Testis (tissue), 3 donors: ENCODE results near the gene XAB2. TPM values are rescaled to one million over a fixed set of nuclear protein-coding genes. Genes with fewer than 3 reads are reported as not detected.

ENCODE experiments used
- DNase-seq: peaks from one replicate; pipeline ENCODE4 v3.0.0-alpha.2; 2019
- H3K27ac ChIP-seq, 2 donors: fragments of 200-600 bp; sonication (generic); one replicate each; pipeline ENCODE4 v1.5.1; 2019
- H3K27me3 ChIP-seq: fragments of 200-600 bp; sonication (generic); one replicate; pipeline ENCODE4 v1.5.1; 2019
- H3K36me3 ChIP-seq: fragments of 200-600 bp; sonication (generic); one replicate; pipeline ENCODE4 v1.5.1; 2017; ENCODE audit warnings: low read depth; ENCODE audit errors: missing control alignments
- H3K4me1 ChIP-seq: fragments of 200-600 bp; sonication (generic); one replicate; pipeline ENCODE4 v1.5.1; 2019
- H3K4me3 ChIP-seq, 2 donors: fragments of 200-600 bp; sonication (generic); one replicate each; pipeline ENCODE4 v1.5.1; 2017 to 2019
- H3K9me3 ChIP-seq: fragments of 200-600 bp; sonication (generic); one replicate; pipeline ENCODE4 v1.5.1; 2017
- POLR2A ChIP-seq: fragments of 450-650 bp; IDR thresholded peaks from one replicate; pipeline ENCODE4 v1.6.1; 2017; ENCODE audit warnings: antibody characterized with exemption, mild to moderate bottlenecking, moderate library complexity
- WGBS, 2 donors: methylation state at CpG; one replicate each; pipeline ENCODE4 v1.1.5; 2018; 5-methylcytosine and 5-hydroxymethylcytosine counted together
- intact Hi-C: fragments of 100-400 bp; cut with DNase I; formaldehyde crosslinking; loops from one replicate; pipeline ENCODE4 v1.15.1; 2023; ENCODE audit warnings: low total_unique reads
- polyA plus RNA-seq: library from polyadenylated mRNA; stranded (reverse); fragments of 350-450 nt; fragmentation: Illumina TruSeq; extraction: RNeasy Lipid Tissue Mini Kit (QIAGEN cat#74804); gene quantifications from one replicate; pipeline ENCODE4 v1.2.3, GENCODE V29; 2014; ENCODE audit warnings: low read depth, low replicate concordance; ENCODE audit not compliant: insufficient read depth
- total RNA-seq, 2 donors: library from RNA; depleted of rRNA; stranded (reverse); fragments of >200 nt; gene quantifications; one replicate each; pipeline ENCODE4 v1.2.3, GENCODE V29; 2016
- TF ChIP-seq, protein P1 (sequence below), 3 experiments: fragments of 450-650 bp in 2 of 3; fragments of 200-600 bp in 1 of 3; sonication (generic) in 1 of 3; IDR thresholded peaks; one replicate each; pipeline ENCODE4 v1.5.1; 2016 to 2019; ENCODE audit warnings: antibody characterized with exemption in 3 of 3, mild to moderate bottlenecking in 2 of 3, moderate library complexity in 1 of 3

XAB2 gene
- total and polyA plus RNA-seq, 3 donors from 2014 or later = 90.3 to 128 (median 97.2) TPM

DNA sequence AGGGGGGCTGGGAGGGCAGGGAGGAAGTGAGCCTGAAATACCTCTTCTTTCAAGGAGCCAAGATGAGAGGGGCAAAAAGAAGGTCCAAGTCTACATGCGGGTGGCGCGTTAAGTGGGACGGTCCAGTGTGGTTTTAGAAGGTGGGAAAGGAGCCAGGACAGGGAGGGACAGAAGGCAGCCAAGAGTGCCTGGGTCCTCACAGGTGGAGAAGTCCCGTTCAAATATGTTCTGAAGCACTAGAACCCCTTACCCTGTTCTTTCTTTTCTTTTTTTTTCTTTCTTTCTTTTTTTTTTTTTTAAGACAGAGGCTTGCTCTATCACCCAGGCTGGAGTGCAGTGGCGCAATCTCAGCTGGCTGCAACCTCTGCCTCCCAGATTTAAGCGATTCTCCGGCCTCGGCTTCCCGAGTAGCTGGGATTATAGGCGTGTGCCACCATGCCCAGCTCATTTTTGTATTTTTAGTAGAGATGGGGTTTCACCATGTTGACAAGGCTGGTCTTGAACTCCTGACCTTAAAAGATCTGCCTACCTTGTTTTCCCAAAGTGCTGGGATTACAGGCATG lies 26.3 kb downstream of the XAB2 start:
- Histone ChIP-seq H3K27ac (peak overlapping the region in 1 of 2 donors; percentile 55), H3K9me3 (no peaks in the 10 kb centered on the region), H3K4me3 (no peak overlapping the region), H3K4me1 (peaks cover 33% of the 10 kb centered on the region), H3K36me3 (no peaks in the 10 kb centered on the region), H3K27me3 (no peaks in the 10 kb centered on the region)
- 13 to 34% methylated on average over 11 of the region's 11 CpGs for WGBS, 2 donors
- DNase-seq = no peak
- intact Hi-C loops = no loop called here
- no peak for TF ChIP-seq POLR2A
- TF ChIP-seq, protein P1, sequence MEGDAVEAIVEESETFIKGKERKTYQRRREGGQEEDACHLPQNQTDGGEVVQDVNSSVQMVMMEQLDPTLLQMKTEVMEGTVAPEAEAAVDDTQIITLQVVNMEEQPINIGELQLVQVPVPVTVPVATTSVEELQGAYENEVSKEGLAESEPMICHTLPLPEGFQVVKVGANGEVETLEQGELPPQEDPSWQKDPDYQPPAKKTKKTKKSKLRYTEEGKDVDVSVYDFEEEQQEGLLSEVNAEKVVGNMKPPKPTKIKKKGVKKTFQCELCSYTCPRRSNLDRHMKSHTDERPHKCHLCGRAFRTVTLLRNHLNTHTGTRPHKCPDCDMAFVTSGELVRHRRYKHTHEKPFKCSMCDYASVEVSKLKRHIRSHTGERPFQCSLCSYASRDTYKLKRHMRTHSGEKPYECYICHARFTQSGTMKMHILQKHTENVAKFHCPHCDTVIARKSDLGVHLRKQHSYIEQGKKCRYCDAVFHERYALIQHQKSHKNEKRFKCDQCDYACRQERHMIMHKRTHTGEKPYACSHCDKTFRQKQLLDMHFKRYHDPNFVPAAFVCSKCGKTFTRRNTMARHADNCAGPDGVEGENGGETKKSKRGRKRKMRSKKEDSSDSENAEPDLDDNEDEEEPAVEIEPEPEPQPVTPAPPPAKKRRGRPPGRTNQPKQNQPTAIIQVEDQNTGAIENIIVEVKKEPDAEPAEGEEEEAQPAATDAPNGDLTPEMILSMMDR (IDR thresholded peaks at IDR 0.05) = no peak

DNA sequence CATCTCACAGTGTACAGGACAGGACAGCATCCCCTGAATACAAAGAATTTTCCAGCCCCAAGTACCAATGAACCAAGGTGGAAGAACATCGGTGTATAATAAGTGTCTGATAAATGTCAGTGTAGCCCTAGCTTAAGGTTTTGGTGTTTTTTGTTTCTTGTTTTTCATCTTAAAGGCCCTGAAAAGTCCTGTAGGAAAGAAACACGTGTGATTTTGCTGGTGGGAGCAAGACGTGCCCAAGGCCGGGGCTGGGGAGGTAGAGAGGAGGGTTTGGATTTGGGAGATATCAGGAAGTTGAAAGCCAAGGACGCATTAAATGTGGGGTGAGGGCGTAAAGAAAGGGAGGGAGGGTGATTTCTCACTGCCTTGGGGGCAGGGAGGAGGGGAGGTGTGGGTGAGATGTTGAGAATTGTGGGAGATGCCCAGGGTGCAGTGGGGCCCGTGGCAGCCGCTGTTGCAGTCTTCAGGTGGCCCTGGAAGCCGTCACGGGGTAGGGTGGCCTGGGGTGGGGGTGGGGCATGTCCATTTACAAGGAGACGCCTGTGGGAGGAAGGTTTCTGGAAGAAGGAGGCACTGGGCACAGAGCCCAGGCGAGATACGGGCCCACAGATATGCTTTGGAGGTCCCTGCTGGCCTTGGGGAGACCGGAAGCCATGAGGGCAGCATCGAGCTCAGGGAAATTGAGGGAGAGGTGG lies 27.0 kb downstream of the XAB2 start:
- TF ChIP-seq POLR2A = no peak
- TF ChIP-seq, protein P1 (IDR thresholded peaks at IDR 0.05) = no peak
- DNase-seq = peak; percentile 92
- peaks cover 30% of the 10 kb centered on the region for H3K4me1 ChIP-seq
- H3K4me3 ChIP-seq = no peak overlapping the region
- H3K36me3 ChIP-seq = no peaks in the 10 kb centered on the region
- H3K9me3 ChIP-seq = no peaks in the 10 kb centered on the region
- 22 to 38% methylated on average over 15 of the region's 15 CpGs for WGBS, 2 donors
- no peaks in the 10 kb centered on the region for H3K27me3 ChIP-seq
- H3K27ac ChIP-seq = peak overlapping the region; percentile 30 to 55
- intact Hi-C loops = no loop called here

DNA sequence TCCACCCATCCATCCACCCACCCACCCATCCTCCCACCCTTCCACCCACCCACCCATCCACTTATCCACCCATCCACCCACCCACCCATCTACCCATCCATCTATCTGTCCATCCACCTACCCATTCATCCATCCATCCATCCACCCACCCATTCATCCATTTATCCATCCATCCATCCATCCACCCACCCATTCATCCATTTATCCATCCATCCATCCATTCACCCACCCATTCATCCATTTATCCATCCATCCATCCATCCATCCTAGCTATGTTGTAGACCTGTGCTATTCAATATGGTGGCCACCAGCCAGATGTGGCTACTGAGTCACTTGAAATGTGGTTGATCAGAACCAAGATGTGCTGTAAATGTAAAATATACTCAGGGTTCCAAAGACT lies 28.6 kb downstream of the XAB2 start:
- TF ChIP-seq, protein P1 (IDR thresholded peaks at IDR 0.05) = no peak
- no peak for TF ChIP-seq POLR2A
- Histone ChIP-seq H3K27ac (no peak overlapping the region), H3K9me3 (no peaks in the 10 kb centered on the region), H3K27me3 (no peaks in the 10 kb centered on the region), H3K4me1 (peaks cover 22% of the 10 kb centered on the region), H3K36me3 (no peaks in the 10 kb centered on the region), H3K4me3 (no peak overlapping the region)
- no peak for DNase-seq
- intact Hi-C loops = no loop called here

DNA sequence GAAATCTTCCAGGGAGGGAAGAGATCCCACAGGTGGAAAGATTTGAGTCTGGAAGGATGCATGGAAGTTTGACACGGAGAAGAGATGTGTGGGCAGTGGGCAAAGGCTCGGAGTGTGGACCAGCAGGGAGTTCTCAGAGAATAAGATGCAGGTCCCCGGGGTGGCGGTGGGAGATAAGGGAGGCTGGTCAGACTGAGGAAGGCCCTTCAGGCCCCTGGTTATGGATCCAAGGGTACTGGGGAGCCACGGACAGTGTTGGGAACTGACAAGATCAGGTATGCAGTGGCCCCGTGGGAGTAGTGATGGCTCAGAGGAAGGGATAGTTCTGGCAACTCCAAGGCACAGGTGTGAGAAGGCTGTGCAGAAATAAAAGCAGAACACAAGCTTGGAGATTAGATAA lies 31.2 kb downstream of the XAB2 start:
- DNase-seq = no peak
- H3K27me3 ChIP-seq = no peaks in the 10 kb centered on the region
- 46 to 56% methylated on average over 6 of the region's 6 CpGs for WGBS, 2 donors
- intact Hi-C loops = no loop called here
- H3K36me3 ChIP-seq = no peaks in the 10 kb centered on the region
- no peak overlapping the region for H3K27ac ChIP-seq
- TF ChIP-seq, protein P1 (IDR thresholded peaks at IDR 0.05) = no peak
- no peak for TF ChIP-seq POLR2A
- H3K4me3 ChIP-seq = no peak overlapping the region
- H3K9me3 ChIP-seq = no peaks in the 10 kb centered on the region
- peaks cover 11% of the 10 kb centered on the region for H3K4me1 ChIP-seq

DNA sequence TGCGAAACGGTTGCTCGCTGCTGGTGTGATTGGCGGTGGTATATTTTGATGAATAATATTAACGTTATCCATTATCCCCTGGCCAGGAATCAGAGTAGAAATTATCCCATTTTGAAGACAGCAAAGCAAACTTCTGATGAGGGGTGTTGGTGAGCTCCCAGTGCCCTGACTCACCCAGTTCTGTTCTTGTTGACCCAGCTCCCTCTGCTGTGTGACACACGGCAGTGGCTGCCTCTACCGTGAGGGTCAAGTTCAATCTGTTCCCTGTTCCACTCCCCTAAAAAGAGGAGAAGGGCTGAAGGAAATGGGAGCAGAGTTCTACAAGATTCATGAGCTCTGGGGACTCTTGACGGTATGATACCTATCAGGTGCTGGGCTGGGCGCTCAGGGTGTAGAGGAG lies 31.7 kb downstream of the XAB2 start:
- TF ChIP-seq POLR2A = no peak
- TF ChIP-seq, protein P1 (IDR thresholded peaks at IDR 0.05) = no peak
- DNase-seq = no peak
- Histone ChIP-seq H3K27me3 (no peaks in the 10 kb centered on the region), H3K4me1 (peaks cover 11% of the 10 kb centered on the region), H3K4me3 (peak overlapping the region in 1 of 2 donors; percentile 64), H3K9me3 (no peaks in the 10 kb centered on the region), H3K27ac (no peak overlapping the region), H3K36me3 (no peaks in the 10 kb centered on the region)
- WGBS, 2 donors = 42 to 49% methylated on average over 9 of the region's 9 CpGs
- intact Hi-C loops = no loop called here
